Stomach (tissue), 9 donors: Measurements from ENCODE around the gene NRN1L. TPM values are rescaled to one million over a fixed set of nuclear protein-coding genes. Genes with fewer than 3 reads are reported as not detected.

Experiments used
- DNase-seq, 2 donors: peaks; one replicate each; pipeline versions ENCODE4 v3.0.0 to v3.0.0-alpha.2; 2013 to 2019
- H3K27ac ChIP-seq, 5 donors: fragments of 200-600 bp in 4 of 5; sonication (generic) in 4 of 5; one replicate each; pipeline ENCODE4 v1.5.1; 2013 to 2019; ENCODE audit warnings: mild to moderate bottlenecking in 1 of 5, moderate library complexity in 1 of 5
- H3K27me3 ChIP-seq, 3 donors: fragments of 200-600 bp; sonication (generic); one replicate each; pipeline ENCODE4 v1.5.1; 2017 to 2019; ENCODE audit warnings: mixed run types in 1 of 3
- H3K36me3 ChIP-seq, 4 donors: fragments of 200-600 bp; sonication (generic); 1 replicate in 3 of 4; 2 replicates in 1 of 4; pipeline ENCODE4 v1.5.1; 2016 to 2019
- H3K4me1 ChIP-seq, 4 donors: fragments of 200-600 bp; sonication (generic); one replicate each; pipeline ENCODE4 v1.5.1; 2016 to 2019
- H3K4me3 ChIP-seq, 4 donors: fragments of 200-600 bp; sonication (generic) in 3 of 4; one replicate each; pipeline ENCODE4 v1.5.1; 2016 to 2019; ENCODE audit warnings: mild to moderate bottlenecking in 1 of 4
- H3K9me3 ChIP-seq, 4 donors: fragments of 200-600 bp; sonication (generic); one replicate each; pipeline ENCODE4 v1.5.1; 2016 to 2019
- EP300 ChIP-seq: sonication (generic); formaldehyde crosslinking; IDR thresholded peaks from one replicate; pipeline ENCODE4 v1.6.1; 2017; ENCODE audit warnings: antibody characterized with exemption
- POLR2A ChIP-seq, 4 donors: fragments of 450-650 bp; IDR thresholded peaks; one replicate each; pipeline ENCODE4 v1.6.1; 2016; ENCODE audit warnings: antibody characterized with exemption in 4 of 4, control low read depth in 2 of 4, mild to moderate bottlenecking in 1 of 4, moderate library complexity in 1 of 4
- POLR2AphosphoS5 ChIP-seq, 3 donors: sonication (generic); formaldehyde crosslinking; IDR thresholded peaks; one replicate each; pipeline ENCODE4 v1.6.1; 2016; ENCODE audit warnings: antibody characterized with exemption in 3 of 3
- WGBS, 5 donors: extraction: QIAGEN DNeasy Blood & Tissue Kit in 3 of 5; methylation state at CpG; one replicate each; pipeline versions ENCODE4 v1.1.5 to v1.1.7; 2013 to 2018; 5-methylcytosine and 5-hydroxymethylcytosine counted together
- intact Hi-C: fragments of 100-400 bp; cut with DNase I; formaldehyde crosslinking; loops from one replicate; pipeline ENCODE4 v1.15.1; 2023; ENCODE audit warnings: low total_unique reads
- polyA plus RNA-seq, 3 donors: library from polyadenylated mRNA; stranded (reverse); fragments of 200-250 nt; gene quantifications; one replicate each; pipeline ENCODE4 v1.2.3, GENCODE V29; 2013
- total RNA-seq, 5 donors: library from RNA; depleted of rRNA; stranded (reverse); fragments of >200 nt; gene quantifications; one replicate each; pipeline versions ENCODE4 v1.1.0 to v1.2.3, GENCODE V29; 2014 to 2016
- TF ChIP-seq, protein P1 (sequence below), 7 experiments: fragments of 450-650 bp in 4 of 7; fragments of 200-600 bp in 3 of 7; sonication (generic) in 3 of 7; IDR thresholded peaks; one replicate each; pipeline ENCODE4 v1.5.1; 2016 to 2019; ENCODE audit warnings: antibody characterized with exemption in 7 of 7, control low read depth in 2 of 7, mild to moderate bottlenecking in 1 of 7
- donor health status: healthy with polysubstance abuse.
- donor health status: Bipolar disorder and iron deficiency.
- donor health status: healthy.

NRN1L gene
- total and polyA plus RNA-seq, 8 donors, result 2.0 to 2.7 TPM; not detected in 6

DNA sequence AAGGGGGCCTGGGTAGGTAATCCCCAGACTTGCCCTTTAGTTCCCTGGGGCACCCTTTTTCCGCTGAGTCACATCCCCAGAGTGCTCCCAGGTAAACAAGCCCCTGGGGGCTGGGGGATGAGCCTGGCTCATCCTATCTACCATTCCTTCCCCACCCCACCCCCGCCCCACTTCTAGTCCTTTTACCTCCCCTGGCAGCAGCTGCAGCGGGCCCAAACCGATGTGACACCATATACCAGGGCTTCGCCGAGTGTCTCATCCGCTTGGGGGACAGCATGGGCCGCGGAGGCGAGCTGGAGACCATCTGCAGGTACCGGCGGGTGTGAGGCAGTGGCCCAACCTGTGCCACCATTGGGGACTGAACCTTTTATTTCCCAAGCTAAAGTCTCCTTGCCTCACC is 860 bp downstream of the NRN1L start:
- Histone ChIP-seq H3K36me3 (peaks cover 39 to 67% (median 59%) of the 10 kb centered on the region in 4 donors), H3K4me1 (peaks cover 12 to 27% (median 15%) of the 10 kb centered on the region in 4 donors), H3K27me3 (no peaks in the 10 kb centered on the region), H3K4me3 (no peak overlapping the region), H3K9me3 (no peaks in the 10 kb centered on the region), H3K27ac (peak overlapping the region in 2 of 5 donors; percentile 33 to 80)
- TF ChIP-seq POLR2AphosphoS5 (IDR thresholded peaks at IDR 0.05) (no peak), EP300 (no peak), POLR2A (IDR thresholded peaks at IDR 0.05) (no peak)
- TF ChIP-seq, protein P1, sequence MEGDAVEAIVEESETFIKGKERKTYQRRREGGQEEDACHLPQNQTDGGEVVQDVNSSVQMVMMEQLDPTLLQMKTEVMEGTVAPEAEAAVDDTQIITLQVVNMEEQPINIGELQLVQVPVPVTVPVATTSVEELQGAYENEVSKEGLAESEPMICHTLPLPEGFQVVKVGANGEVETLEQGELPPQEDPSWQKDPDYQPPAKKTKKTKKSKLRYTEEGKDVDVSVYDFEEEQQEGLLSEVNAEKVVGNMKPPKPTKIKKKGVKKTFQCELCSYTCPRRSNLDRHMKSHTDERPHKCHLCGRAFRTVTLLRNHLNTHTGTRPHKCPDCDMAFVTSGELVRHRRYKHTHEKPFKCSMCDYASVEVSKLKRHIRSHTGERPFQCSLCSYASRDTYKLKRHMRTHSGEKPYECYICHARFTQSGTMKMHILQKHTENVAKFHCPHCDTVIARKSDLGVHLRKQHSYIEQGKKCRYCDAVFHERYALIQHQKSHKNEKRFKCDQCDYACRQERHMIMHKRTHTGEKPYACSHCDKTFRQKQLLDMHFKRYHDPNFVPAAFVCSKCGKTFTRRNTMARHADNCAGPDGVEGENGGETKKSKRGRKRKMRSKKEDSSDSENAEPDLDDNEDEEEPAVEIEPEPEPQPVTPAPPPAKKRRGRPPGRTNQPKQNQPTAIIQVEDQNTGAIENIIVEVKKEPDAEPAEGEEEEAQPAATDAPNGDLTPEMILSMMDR (IDR thresholded peaks at IDR 0.05), result no peak
- WGBS, 5 donors, result 92 to 96% (median 94%) methylated on average over 12 of the region's 12 CpGs
- no peak for DNase-seq
- intact Hi-C loops, result no loop called here

DNA sequence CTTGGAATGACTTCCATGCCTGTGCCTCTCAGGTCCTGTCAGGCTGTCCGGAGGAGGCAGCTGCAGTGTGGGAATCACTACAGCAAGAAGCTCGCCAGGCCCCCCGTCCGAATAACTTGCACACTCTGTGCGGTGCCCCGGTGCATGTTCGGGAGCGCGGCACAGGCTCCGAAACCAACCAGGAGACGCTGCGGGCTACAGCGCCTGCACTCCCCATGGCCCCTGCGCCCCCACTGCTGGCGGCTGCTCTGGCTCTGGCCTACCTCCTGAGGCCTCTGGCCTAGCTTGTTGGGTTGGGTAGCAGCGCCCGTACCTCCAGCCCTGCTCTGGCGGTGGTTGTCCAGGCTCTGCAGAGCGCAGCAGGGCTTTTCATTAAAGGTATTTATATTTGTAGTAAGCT is 1.3 kb downstream of the NRN1L start:
- WGBS, 5 donors, result 92 to 98% (median 95%) methylated on average over 10 to 19 of the region's 19 CpGs
- DNase-seq, result no peak
- Histone ChIP-seq H3K4me3 (no peak overlapping the region), H3K36me3 (peaks cover 35 to 62% (median 54%) of the 10 kb centered on the region in 4 donors), H3K27me3 (no peaks in the 10 kb centered on the region), H3K27ac (no peak overlapping the region), H3K4me1 (peaks cover 12 to 27% (median 15%) of the 10 kb centered on the region in 4 donors), H3K9me3 (no peaks in the 10 kb centered on the region)
- intact Hi-C loops, result no loop called here
- TF ChIP-seq POLR2AphosphoS5 (IDR thresholded peaks at IDR 0.05) (no peak), EP300 (no peak), POLR2A (IDR thresholded peaks at IDR 0.05) (no peak)
- TF ChIP-seq, protein P1 (IDR thresholded peaks at IDR 0.05), result no peak

DNA sequence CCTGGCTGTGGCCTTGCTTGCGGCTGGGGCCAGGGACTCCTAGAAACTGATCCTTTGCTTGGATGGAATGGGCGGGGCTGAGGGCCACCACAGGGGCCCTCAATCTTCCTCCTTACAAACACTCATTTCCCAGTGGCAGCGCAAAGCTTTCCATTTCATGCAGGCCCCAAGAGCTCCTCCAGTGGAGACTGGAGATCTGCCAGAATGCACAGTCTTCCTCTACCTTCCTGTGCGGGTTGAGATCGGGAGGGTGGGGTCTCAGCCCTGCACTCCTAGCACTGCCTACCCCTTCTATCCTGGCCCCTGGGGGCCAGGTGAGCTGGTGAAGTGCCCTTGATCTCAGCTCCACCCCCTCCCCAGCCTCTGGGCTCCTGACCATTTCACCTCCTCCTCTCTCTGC is 1.7 kb downstream of the NRN1L start:
- Histone ChIP-seq H3K36me3 (peaks cover 30 to 58% (median 50%) of the 10 kb centered on the region in 4 donors), H3K27me3 (no peaks in the 10 kb centered on the region), H3K4me3 (no peak overlapping the region), H3K4me1 (peaks cover 12 to 27% (median 15%) of the 10 kb centered on the region in 4 donors), H3K27ac (no peak overlapping the region), H3K9me3 (no peaks in the 10 kb centered on the region)
- 83 to 98% (median 95%) methylated on average over 5 of the region's 5 CpGs for WGBS, 5 donors
- intact Hi-C loops, result no loop called here
- no peak for DNase-seq
- no peak for TF ChIP-seq EP300
- TF ChIP-seq POLR2AphosphoS5 (IDR thresholded peaks at IDR 0.05), result no peak
- TF ChIP-seq, protein P1 (IDR thresholded peaks at IDR 0.05), result no peak
- TF ChIP-seq POLR2A (IDR thresholded peaks at IDR 0.05), result no peak

DNA sequence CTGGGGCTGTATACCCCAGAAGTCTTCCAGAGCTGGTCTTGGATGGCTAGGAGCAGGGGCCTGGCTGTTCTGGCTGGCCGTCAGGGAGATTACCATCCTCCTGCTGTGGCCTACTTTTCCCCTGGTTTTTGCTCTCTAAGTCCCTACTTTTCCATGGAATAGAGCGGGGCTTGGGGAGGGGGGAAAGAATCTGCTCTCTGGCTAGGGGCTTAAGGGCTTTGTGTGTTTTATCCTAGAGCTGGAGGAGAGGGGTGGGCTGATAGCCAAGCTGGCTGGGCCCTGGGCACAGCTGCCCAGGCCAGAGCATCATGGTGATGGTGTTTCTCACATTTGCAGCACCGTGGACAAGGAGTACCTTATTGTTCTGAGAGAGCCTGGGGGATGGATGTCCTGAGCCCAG is 3.6 kb downstream of the NRN1L start:
- intact Hi-C loops, result no loop called here
- Histone ChIP-seq H3K4me1 (peaks cover 12 to 28% (median 20%) of the 10 kb centered on the region in 4 donors), H3K4me3 (no peak overlapping the region), H3K36me3 (peaks cover 11 to 39% (median 31%) of the 10 kb centered on the region in 4 donors), H3K27me3 (no peaks in the 10 kb centered on the region), H3K27ac (no peak overlapping the region), H3K9me3 (no peaks in the 10 kb centered on the region)
- TF ChIP-seq, protein P1 (IDR thresholded peaks at IDR 0.05), result no peak
- TF ChIP-seq POLR2AphosphoS5 (IDR thresholded peaks at IDR 0.05) (no peak), POLR2A (IDR thresholded peaks at IDR 0.05) (no peak), EP300 (no peak)
- 83 to 91% (median 84%) methylated on average over 3 of the region's 3 CpGs for WGBS, 5 donors
- no peak for DNase-seq
